IMR-90 (cell line): ENCODE results near the gene LRPPRC.

ENCODE experiments used
- BHLHE40 ChIP-seq: fragments of 150-350 bp; IDR thresholded peaks from 2 replicates; pipeline ENCODE4 v1.6.1; 2016; ENCODE audit warnings: mild to moderate bottlenecking, low read depth, low read length
- CEBPB ChIP-seq: IDR thresholded peaks from 2 replicates; pipeline ENCODE4 v1.6.1; 2012; ENCODE audit warnings: low read depth, low read length, improper control_type of control experiment
- CTCF ChIP-seq: conservative IDR thresholded peaks from 2 replicates; pipeline ENCODE4 v1.5.1; 2012; ENCODE audit warnings: mild to moderate bottlenecking, low read depth, low read length, improper control_type of control experiment
- ELK1 ChIP-seq: fragments of 150-350 bp; IDR thresholded peaks from 2 replicates; pipeline ENCODE4 v1.6.1; 2016; ENCODE audit warnings: low read depth, mild to moderate bottlenecking, low read length, moderate library complexity, borderline replicate concordance
- FOS ChIP-seq: fragments of 150-350 bp; IDR thresholded peaks from 2 replicates; pipeline ENCODE4 v1.6.1; 2016; ENCODE audit warnings: low read depth, low read length
- MAFK ChIP-seq: IDR thresholded peaks from 2 replicates; pipeline ENCODE4 v1.6.1; 2012; ENCODE audit warnings: low read depth, low read length, improper control_type of control experiment
- MAZ ChIP-seq: IDR thresholded peaks from 2 replicates; pipeline ENCODE4 v1.6.1; 2012; ENCODE audit warnings: low read depth, mild to moderate bottlenecking, low read length, improper control_type of control experiment, moderate library complexity, borderline replicate concordance
- POLR2A ChIP-seq: IDR thresholded peaks from 2 replicates; pipeline ENCODE4 v1.6.1; 2012; ENCODE audit warnings: mild to moderate bottlenecking, low read depth, low read length
- RAD21 ChIP-seq: IDR thresholded peaks from 2 replicates; pipeline ENCODE4 v1.6.1; 2012; ENCODE audit warnings: low read length, improper control_type of control experiment
- RCOR1 ChIP-seq: IDR thresholded peaks from 2 replicates; pipeline ENCODE4 v1.6.1; 2012; ENCODE audit warnings: mild to moderate bottlenecking, low read length, improper control_type of control experiment; ENCODE audit not compliant: insufficient replicate concordance
- RFX5 ChIP-seq: IDR thresholded peaks from 2 replicates; pipeline ENCODE4 v1.8.0; 2012; ENCODE audit warnings: low read depth, mild to moderate bottlenecking, low read length, moderate library complexity
- SMC3 ChIP-seq: fragments of 150-350 bp; IDR thresholded peaks from 2 replicates; pipeline ENCODE4 v1.6.1; 2016; ENCODE audit warnings: low read depth, mild to moderate bottlenecking, antibody characterized with exemption, low read length, moderate library complexity
- USF2 ChIP-seq: fragments of 150-350 bp; IDR thresholded peaks from 2 replicates; pipeline ENCODE4 v1.6.1; 2017; ENCODE audit warnings: mild to moderate bottlenecking, antibody characterized with exemption, low read length, low read depth

- no peak for TF ChIP-seq CTCF
- TF ChIP-seq MAZ: no peak
- no peak for TF ChIP-seq CEBPB
- no peak for TF ChIP-seq RCOR1
- no peak for TF ChIP-seq POLR2A
- TF ChIP-seq MAFK: no peak
- TF ChIP-seq ELK1: no peak
- no peak for TF ChIP-seq RAD21
- no peak for TF ChIP-seq USF2
- no peak for TF ChIP-seq FOS
- no peak for TF ChIP-seq BHLHE40
- no peak for TF ChIP-seq RFX5
- no peak for TF ChIP-seq SMC3
Measured at GRCh38 chr2:44001716-44002115, 5.9 kb upstream of the LRPPRC start.
